ENCODE measurements around the gene GAL3ST1.

DNA sequence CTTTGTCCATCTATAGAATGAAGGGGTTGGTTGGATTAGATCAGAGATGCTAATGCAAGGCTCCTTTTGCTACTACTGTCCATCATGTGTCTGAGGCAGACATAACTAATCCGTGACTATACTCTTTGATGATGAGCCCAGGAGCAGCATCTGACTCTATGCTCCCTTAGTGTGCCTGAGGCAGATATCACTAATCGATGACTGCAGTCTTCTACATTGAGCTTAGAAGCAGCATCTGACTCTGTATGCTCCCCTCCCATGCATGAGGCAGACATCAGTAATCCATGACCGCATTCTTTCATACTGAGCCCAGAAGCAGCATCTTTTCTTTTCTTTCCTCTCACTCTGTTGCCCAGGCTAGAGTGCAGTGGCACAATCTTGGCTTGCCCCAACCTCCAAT, 36.7 kb upstream of the GAL3ST1 start:
- TF ChIP-seq NRF1 (IDR thresholded peaks at IDR 0.05; ENCODE audit: low read depth, low read length) (no peak), RAD21 (IDR thresholded peaks at IDR 0.05 in 1 of 2, conservative IDR thresholded peaks at IDR 0.05 in 1 of 2; ENCODE audit: low read depth in 2 of 2, low read length in 2 of 2) (no peak), GABPA (IDR thresholded peaks at IDR 0.05; ENCODE audit: borderline replicate concordance, insufficient read depth, low read length) (no peak), JUND (IDR thresholded peaks at IDR 0.05; ENCODE audit: low read length) (no peak), EZH2 (IDR thresholded peaks at IDR 0.05; ENCODE audit: low read depth, low read length, severe bottlenecking) (no peak), EGR1 (IDR thresholded peaks at IDR 0.05; ENCODE audit: borderline replicate concordance, low read depth, low read length) (no peak), POLR2A (IDR thresholded peaks at IDR 0.05; ENCODE audit: control extremely low read depth in 1 of 2, low read depth in 2 of 2, low read length in 2 of 2) (no peak)

All from H1 (cell line).